Smooth muscle cell (in vitro differentiated cells): ENCODE measurements around the gene LSMEM2. TPM values are rescaled to one million over a fixed set of nuclear protein-coding genes. Genes with fewer than 3 reads are reported as not detected.

Experiments used
- DNase-seq: peaks from one replicate; lab custom pipeline; 2025; ENCODE audit not compliant: unreplicated experiment; lab: John Stamatoyannopoulos, UW
- H2AFZ ChIP-seq: fragments of 200-600 bp; sonication (generic); 2 replicates; pipeline ENCODE4 v1.6.0; 2016; ENCODE audit warnings: antibody characterized with exemption, low read depth, mild to moderate bottlenecking
- H3F3A ChIP-seq: fragments of 200-600 bp; sonication (generic); 2 replicates; pipeline ENCODE4 v1.6.0; 2017; ENCODE audit warnings: antibody characterized with exemption, low read depth
- H3K27ac ChIP-seq: fragments of 200-600 bp; sonication (generic); 2 replicates; pipeline ENCODE4 v1.5.1; 2016; ENCODE audit warnings: low read depth, mild to moderate bottlenecking
- H3K27me3 ChIP-seq: fragments of 200-600 bp; sonication (generic); 2 replicates; pipeline ENCODE4 v1.6.1; 2016; ENCODE audit warnings: low read depth, mild to moderate bottlenecking
- H3K36me3 ChIP-seq: fragments of 200-600 bp; sonication (generic); 2 replicates; pipeline ENCODE4 v1.5.1; 2016; ENCODE audit warnings: low read depth
- H3K4me1 ChIP-seq: fragments of 200-600 bp; sonication (generic); 2 replicates; pipeline ENCODE4 v1.5.1; 2016; ENCODE audit warnings: low read depth
- H3K4me2 ChIP-seq: fragments of 200-600 bp; sonication (generic); 2 replicates; pipeline ENCODE4 v1.6.0; 2016; ENCODE audit warnings: mild to moderate bottlenecking
- H3K4me3 ChIP-seq: fragments of 200-600 bp; sonication (generic); 2 replicates; pipeline ENCODE4 v1.5.1; 2016; ENCODE audit warnings: mild to moderate bottlenecking
- H3K79me2 ChIP-seq: fragments of 200-600 bp; sonication (generic); 2 replicates; pipeline ENCODE4 v1.6.0; 2016; ENCODE audit warnings: low read depth, mild to moderate bottlenecking
- H3K9ac ChIP-seq: fragments of 200-600 bp; sonication (generic); 2 replicates; pipeline ENCODE4 v1.6.0; 2016; ENCODE audit warnings: low read depth
- H3K9me3 ChIP-seq: fragments of 200-600 bp; sonication (generic); replicated peaks from 2 replicates; pipeline ENCODE4 v1.5.1; 2016; ENCODE audit warnings: low read depth
- H4K20me1 ChIP-seq: fragments of 200-600 bp; sonication (generic); 2 replicates; pipeline ENCODE4 v1.6.0; 2016; ENCODE audit warnings: low read depth
- CTCF ChIP-seq: fragments of 200-600 bp; sonication (generic); IDR thresholded peaks from 2 replicates; pipeline ENCODE4 v1.5.1; 2017; ENCODE audit warnings: borderline replicate concordance, mild to moderate bottlenecking, antibody characterized with exemption; ENCODE audit not compliant: insufficient read depth, poor library complexity, severe bottlenecking
- WGBS: methylation state at CpG from one replicate; pipeline ENCODE4 v1.1.7; 2016; ENCODE audit warnings: low lambda C conversion rate; 5-methylcytosine and 5-hydroxymethylcytosine counted together
- polyA plus RNA-seq: library from polyadenylated mRNA; unstranded; fragments of >200 nt; fragmentation: Nextera tagmentation; extraction: Ambion mirVana; gene quantifications from 2 replicates; pipeline ENCODE4 v1.2.1, GENCODE V29; 2016
- total RNA-seq: library from RNA; depleted of rRNA; stranded (reverse); fragments of >200 nt; gene quantifications from 2 replicates; pipeline ENCODE4 v1.2.3, GENCODE V29; 2014

LSMEM2 gene
- total and polyA plus RNA-seq, 2 experiments from 2014 or later: 0.09 TPM; not detected in 1

GRCh38 chr3:50238549-50239026 is 40.3 kb upstream of the LSMEM2 start:
- no peaks in the 10 kb centered on the region for H3K36me3 ChIP-seq
- no peaks in the 10 kb centered on the region for H3K27me3 ChIP-seq
- no peak for TF ChIP-seq CTCF
- peak overlapping the region; percentile 89 for H3K4me2 ChIP-seq
- H3K79me2 ChIP-seq: peaks cover 76% of the 10 kb centered on the region
- H4K20me1 ChIP-seq: peaks cover 70% of the 10 kb centered on the region
- H3K9ac ChIP-seq: peak overlapping the region; percentile 76
- DNase-seq: no peak
- no peak overlapping the region for H2AFZ ChIP-seq
- peak overlapping the region; percentile 73 for H3K27ac ChIP-seq
- H3K4me1 ChIP-seq: peaks cover 48% of the 10 kb centered on the region
- peaks cover 7% of the 10 kb centered on the region for H3F3A ChIP-seq
- H3K9me3 ChIP-seq: no peaks in the 10 kb centered on the region
- WGBS: 84% methylated on average over 7 of the region's 7 CpGs
- H3K4me3 ChIP-seq: peak overlapping the region; percentile 74

DNA sequence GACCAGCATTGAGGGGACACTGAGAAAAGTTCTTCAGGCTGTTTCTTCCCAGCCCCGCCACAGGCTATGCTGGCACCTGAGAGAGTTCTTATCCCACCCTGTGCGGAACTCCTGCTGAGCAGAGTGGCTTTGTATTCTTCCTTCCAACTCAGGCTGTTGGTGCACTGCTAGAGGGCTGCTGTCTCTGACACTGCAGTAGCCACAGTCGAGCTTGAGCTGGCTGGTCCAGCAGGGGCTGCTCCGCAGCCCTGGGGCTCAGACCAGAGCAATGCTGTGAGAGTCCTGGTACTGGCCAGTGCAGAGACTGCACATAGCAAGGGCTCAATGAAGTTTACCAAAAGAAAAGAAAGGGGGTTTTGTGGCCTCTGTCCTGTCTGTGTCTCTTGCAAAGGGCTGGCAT is 39.2 kb upstream of the LSMEM2 start:
- DNase-seq: no peak
- peaks cover 48% of the 10 kb centered on the region for H3K4me1 ChIP-seq
- 83% methylated on average over 4 of the region's 4 CpGs for WGBS
- H3K79me2 ChIP-seq: peaks cover 87% of the 10 kb centered on the region
- H3K4me3 ChIP-seq: no peak overlapping the region
- H4K20me1 ChIP-seq: peaks cover 78% of the 10 kb centered on the region
- TF ChIP-seq CTCF: no peak
- no peak overlapping the region for H2AFZ ChIP-seq
- H3K9ac ChIP-seq: no peak overlapping the region
- H3F3A ChIP-seq: peaks cover 15% of the 10 kb centered on the region
- H3K9me3 ChIP-seq: no peaks in the 10 kb centered on the region
- no peak overlapping the region for H3K4me2 ChIP-seq
- H3K36me3 ChIP-seq: no peaks in the 10 kb centered on the region
- H3K27ac ChIP-seq: peak overlapping the region; percentile 93
- no peaks in the 10 kb centered on the region for H3K27me3 ChIP-seq

DNA sequence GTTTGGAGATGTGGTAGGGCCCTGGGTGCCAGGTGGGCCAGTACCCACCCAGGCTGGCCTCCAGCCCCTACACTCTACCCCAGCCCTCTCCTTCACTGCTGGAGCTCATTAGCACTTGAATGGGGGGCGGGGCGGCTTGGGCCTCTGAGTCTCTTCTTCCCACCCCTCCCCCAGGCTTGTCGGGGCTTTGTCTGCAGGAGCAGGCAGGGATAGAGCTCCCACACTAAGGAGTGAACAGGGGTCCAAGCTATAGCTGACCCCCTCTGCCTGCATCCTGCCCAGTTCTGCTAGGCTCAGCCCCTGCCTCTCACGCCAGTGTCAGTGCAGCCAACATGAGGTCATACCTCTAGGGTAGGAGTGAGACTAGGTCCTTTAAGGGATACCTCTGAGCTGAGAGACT is 37.7 kb upstream of the LSMEM2 start:
- TF ChIP-seq CTCF: no peak
- peak overlapping the region; percentile 93 for H3K27ac ChIP-seq
- DNase-seq: no peak
- H3K36me3 ChIP-seq: no peaks in the 10 kb centered on the region
- H3K4me1 ChIP-seq: peaks cover 59% of the 10 kb centered on the region
- peaks cover 99% of the 10 kb centered on the region for H3K79me2 ChIP-seq
- H2AFZ ChIP-seq: no peak overlapping the region
- H3F3A ChIP-seq: peaks cover 23% of the 10 kb centered on the region
- peak overlapping the region; percentile 45 for H3K4me2 ChIP-seq
- H3K27me3 ChIP-seq: no peaks in the 10 kb centered on the region
- peaks cover 80% of the 10 kb centered on the region for H4K20me1 ChIP-seq
- H3K9ac ChIP-seq: no peak overlapping the region
- no peaks in the 10 kb centered on the region for H3K9me3 ChIP-seq
- H3K4me3 ChIP-seq: no peak overlapping the region
- WGBS: 32% methylated on average over 2 of the region's 4 CpGs

DNA sequence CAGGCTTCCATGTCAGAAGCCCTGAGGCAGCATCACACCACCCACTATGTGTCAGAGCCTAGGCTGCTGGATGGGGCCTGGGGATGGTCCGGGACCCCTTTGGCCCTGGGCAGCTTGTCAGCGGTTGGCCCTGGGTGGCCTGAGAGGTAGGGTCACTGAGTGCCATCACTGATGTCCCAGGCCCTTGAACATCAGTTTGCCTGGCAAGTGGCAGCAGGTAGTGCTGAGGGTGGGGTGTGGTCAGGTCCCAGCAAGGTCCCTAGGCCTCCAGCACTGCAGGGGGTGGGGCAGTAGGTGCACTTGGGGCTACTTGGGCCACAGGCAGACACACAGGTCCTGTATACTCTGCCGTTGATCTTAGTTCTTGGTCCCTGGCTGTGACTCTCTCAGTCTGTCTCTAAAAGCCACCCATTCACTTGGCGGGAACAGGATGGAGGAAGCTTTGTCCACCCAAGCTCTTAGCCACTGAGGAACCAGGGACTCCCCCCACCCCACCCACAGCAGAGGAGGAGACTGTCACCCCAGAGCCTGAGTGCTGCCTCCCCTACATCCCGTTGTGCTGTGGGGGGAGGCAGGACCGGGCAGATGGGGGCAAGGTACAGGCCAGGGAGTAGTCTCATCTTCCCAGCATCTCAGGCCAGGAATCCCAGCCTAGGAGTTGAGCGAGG is 37.0 kb upstream of the LSMEM2 start:
- H3K27ac ChIP-seq: peak overlapping the region; percentile 93
- 80% methylated on average over 7 of the region's 7 CpGs for WGBS
- H3F3A ChIP-seq: peaks cover 23% of the 10 kb centered on the region
- H3K9me3 ChIP-seq: no peaks in the 10 kb centered on the region
- no peak overlapping the region for H3K4me3 ChIP-seq
- no peaks in the 10 kb centered on the region for H3K36me3 ChIP-seq
- H3K27me3 ChIP-seq: no peaks in the 10 kb centered on the region
- H3K4me2 ChIP-seq: peak overlapping the region; percentile 45
- no peak for DNase-seq
- TF ChIP-seq CTCF: no peak
- no peak overlapping the region for H3K9ac ChIP-seq
- H2AFZ ChIP-seq: no peak overlapping the region
- peaks cover 65% of the 10 kb centered on the region for H3K4me1 ChIP-seq
- peaks cover 76% of the 10 kb centered on the region for H4K20me1 ChIP-seq
- peaks cover 93% of the 10 kb centered on the region for H3K79me2 ChIP-seq
